Measurements from ENCODE around the gene PCGF1. TPM values are rescaled to one million over a fixed set of nuclear protein-coding genes. Genes with fewer than 3 reads are reported as not detected.
"Not testable (repeated sequence)": the region's sequence is repeated elsewhere in the genome, so short reads cannot be mapped to it uniquely, and the experiment has no call there.

Gene PCGF1
- polyA plus RNA-seq, 3 donors = 27.6 to 27.8 (median 27.6) TPM

- DNase-seq (ENCODE audit: low read depth in 3 of 3, low spot score in 2 of 3) = no peak
Measured at GRCh38 chr2:74500578-74500946, 6.9 kb downstream of the PCGF1 start.

GRCh38 chr2:74499940-74500577, 7.4 kb downstream of the PCGF1 start:
- DNase-seq (ENCODE audit: low read depth in 3 of 3, low spot score in 2 of 3) = no peak

GRCh38 chr2:74499267-74499939, 8.1 kb downstream of the PCGF1 start, which contains the start of gene LBX2:
LBX2 (minus strand) TSS chr2:74499603; CDS start chr2:74499537, 66 bp downstream.
- no peak for DNase-seq (ENCODE audit: low read depth in 3 of 3, low spot score in 2 of 3)

GRCh38 chr2:74498500-74499266, 8.8 kb downstream of the PCGF1 start:
- no peak for DNase-seq (ENCODE audit: low read depth in 3 of 3, low spot score in 2 of 3)

- no peak for DNase-seq (ENCODE audit: low read depth in 3 of 3, low spot score in 2 of 3)
Measured at GRCh38 chr2:74497777-74498499, 9.6 kb downstream of the PCGF1 start.

- DNase-seq (ENCODE audit: low read depth in 3 of 3, low spot score in 2 of 3) = no peak
Measured at GRCh38 chr2:74496997-74497776, 10.3 kb downstream of the PCGF1 start.

GRCh38 chr2:74495440-74495839, 12.1 kb downstream of the PCGF1 start:
- no peak for DNase-seq (ENCODE audit: low read depth in 3 of 3, low spot score in 2 of 3)

- DNase-seq (ENCODE audit: low read depth in 3 of 3, low spot score in 2 of 3) = no peak
Measured at GRCh38 chr2:74493546-74493945, 13.9 kb downstream of the PCGF1 start.

- no peak for DNase-seq (ENCODE audit: low read depth in 3 of 3, low spot score in 2 of 3)
Measured at GRCh38 chr2:74491648-74492544, 15.6 kb downstream of the PCGF1 start.

- no peak for DNase-seq (ENCODE audit: low read depth in 3 of 3, low spot score in 2 of 3)
Measured at GRCh38 chr2:74489906-74490305, 17.6 kb downstream of the PCGF1 start.

- DNase-seq (ENCODE audit: low read depth in 3 of 3, low spot score in 2 of 3) = no peak
Measured at GRCh38 chr2:74488643-74489481, 18.6 kb downstream of the PCGF1 start.

GRCh38 chr2:74486141-74486540, 21.4 kb downstream of the PCGF1 start:
- DNase-seq (ENCODE audit: low read depth in 3 of 3, low spot score in 2 of 3) = no peak

GRCh38 chr2:74483675-74484164, 23.8 kb downstream of the PCGF1 start:
- not testable (repeated sequence) for DNase-seq (ENCODE audit: low read depth in 3 of 3, low spot score in 2 of 3)

- peak; percentile 95 to 97 (median 96) for DNase-seq (ENCODE audit: low read depth in 3 of 3, low spot score in 2 of 3)
Measured at GRCh38 chr2:74482801-74483674, 24.5 kb downstream of the PCGF1 start, which contains the start of the genes CCDC142 and TTC31. CCDC142 (minus strand) TSS chr2:74482998; CDS start chr2:74482837, 161 bp downstream. TTC31 (plus strand) TSS chr2:74483081; CDS start chr2:74483096, 15 bp downstream.

- DNase-seq (ENCODE audit: low read depth in 3 of 3, low spot score in 2 of 3) = no peak
Measured at GRCh38 chr2:74481961-74482800, 25.3 kb downstream of the PCGF1 start.

- no peak for DNase-seq (ENCODE audit: low read depth in 3 of 3, low spot score in 2 of 3)
Measured at GRCh38 chr2:74481431-74481830, 26.1 kb downstream of the PCGF1 start.

All from right renal cortex interstitium (tissue), 3 donors.